SJCRH30 (cell line): ENCODE data around the gene CCDC61. TPM values are rescaled to one million over a fixed set of nuclear protein-coding genes. Genes with fewer than 3 reads are reported as not detected.

Source experiments
- DNase-seq, 2 experiments: peaks; one replicate each; pipeline ENCODE4 v3.0.0-alpha.2; 2015 to 2020
- H3K27ac ChIP-seq: fragments of 250-450 bp; sonication (Bioruptor Pico); 2 replicates; pipeline ENCODE4 v1.5.1; 2020; ENCODE audit warnings: mild to moderate bottlenecking, moderate library complexity
- H3K27me3 ChIP-seq: fragments of 250-450 bp; sonication (Bioruptor Pico); 2 replicates; pipeline ENCODE4 v1.5.1; 2020; ENCODE audit warnings: mild to moderate bottlenecking, moderate library complexity
- H3K36me3 ChIP-seq: fragments of 250-450 bp; sonication (Bioruptor Pico); 2 replicates; pipeline ENCODE4 v1.5.1; 2020; ENCODE audit warnings: mild to moderate bottlenecking, moderate library complexity
- H3K4me1 ChIP-seq: fragments of 250-450 bp; sonication (Bioruptor Pico); 2 replicates; pipeline ENCODE4 v1.5.1; 2020; ENCODE audit warnings: mild to moderate bottlenecking, moderate library complexity
- H3K4me3 ChIP-seq: fragments of 250-450 bp; sonication (Bioruptor Pico); 2 replicates; pipeline ENCODE4 v1.5.1; 2020; ENCODE audit warnings: mild to moderate bottlenecking, moderate library complexity
- H3K9me3 ChIP-seq: fragments of 250-450 bp; sonication (Bioruptor Pico); replicated peaks from 2 replicates; pipeline ENCODE4 v1.5.1; 2020; ENCODE audit warnings: mild to moderate bottlenecking, moderate library complexity
- total RNA-seq: library from RNA; depleted of rRNA; stranded (reverse); fragments of >200 nt; shearing (Covaris generic); gene quantifications from 2 replicates; pipeline ENCODE4 v1.2.3, GENCODE V29; 2014

Gene CCDC61
- total RNA-seq, 1 experiment from 2014 or later: 4.0 TPM

GRCh38 chr19:45995715-45996385 is 583 bp downstream of the CCDC61 start:
- Histone ChIP-seq H3K36me3 (no peaks in the 10 kb centered on the region), H3K4me1 (no peaks in the 10 kb centered on the region), H3K27me3 (no peaks in the 10 kb centered on the region), H3K9me3 (no peaks in the 10 kb centered on the region), H3K27ac (no peak overlapping the region), H3K4me3 (peak overlapping the region; percentile 85)
- no peak for DNase-seq

- no peak for DNase-seq
- Histone ChIP-seq H3K4me3 (no peak overlapping the region), H3K27me3 (no peaks in the 10 kb centered on the region), H3K4me1 (no peaks in the 10 kb centered on the region), H3K9me3 (no peaks in the 10 kb centered on the region), H3K27ac (no peak overlapping the region), H3K36me3 (no peaks in the 10 kb centered on the region)
Observed at GRCh38 chr19:45996933-45997332, 1.7 kb downstream of the CCDC61 start.

GRCh38 chr19:45998834-45999233 is 3.6 kb downstream of the CCDC61 start:
- H3K27ac ChIP-seq: no peak overlapping the region
- no peaks in the 10 kb centered on the region for H3K27me3 ChIP-seq
- no peak for DNase-seq
- no peak overlapping the region for H3K4me3 ChIP-seq
- H3K9me3 ChIP-seq: no peaks in the 10 kb centered on the region
- H3K36me3 ChIP-seq: no peaks in the 10 kb centered on the region
- H3K4me1 ChIP-seq: no peaks in the 10 kb centered on the region

- Histone ChIP-seq H3K9me3 (no peaks in the 10 kb centered on the region), H3K4me3 (no peak overlapping the region), H3K36me3 (no peaks in the 10 kb centered on the region), H3K27ac (no peak overlapping the region), H3K4me1 (no peaks in the 10 kb centered on the region), H3K27me3 (no peaks in the 10 kb centered on the region)
- no peak for DNase-seq
Observed at GRCh38 chr19:45999653-46000121, 4.4 kb downstream of the CCDC61 start.

- H3K4me1 ChIP-seq: no peaks in the 10 kb centered on the region
- DNase-seq: no peak
- no peaks in the 10 kb centered on the region for H3K9me3 ChIP-seq
- H3K27me3 ChIP-seq: no peaks in the 10 kb centered on the region
- no peaks in the 10 kb centered on the region for H3K36me3 ChIP-seq
- no peak overlapping the region for H3K27ac ChIP-seq
- no peak overlapping the region for H3K4me3 ChIP-seq
Observed at GRCh38 chr19:46000491-46001246, 5.4 kb downstream of the CCDC61 start.

GRCh38 chr19:46002678-46003275 is 7.5 kb downstream of the CCDC61 start:
- no peak overlapping the region for H3K27ac ChIP-seq
- no peaks in the 10 kb centered on the region for H3K27me3 ChIP-seq
- no peaks in the 10 kb centered on the region for H3K9me3 ChIP-seq
- no peaks in the 10 kb centered on the region for H3K36me3 ChIP-seq
- DNase-seq: no peak
- no peaks in the 10 kb centered on the region for H3K4me1 ChIP-seq
- H3K4me3 ChIP-seq: no peak overlapping the region

GRCh38 chr19:46006411-46006810 is 11.1 kb downstream of the CCDC61 start:
- Histone ChIP-seq H3K27me3 (no peaks in the 10 kb centered on the region), H3K27ac (no peak overlapping the region), H3K4me3 (no peak overlapping the region), H3K36me3 (no peaks in the 10 kb centered on the region), H3K4me1 (no peaks in the 10 kb centered on the region), H3K9me3 (no peaks in the 10 kb centered on the region)
- no peak for DNase-seq

- H3K4me3 ChIP-seq: no peak overlapping the region
- H3K27me3 ChIP-seq: no peaks in the 10 kb centered on the region
- H3K36me3 ChIP-seq: no peaks in the 10 kb centered on the region
- H3K4me1 ChIP-seq: no peaks in the 10 kb centered on the region
- H3K9me3 ChIP-seq: no peaks in the 10 kb centered on the region
- DNase-seq: peak; percentile 55 to 86
- H3K27ac ChIP-seq: no peak overlapping the region
Observed at GRCh38 chr19:46009530-46010510, 14.6 kb downstream of the CCDC61 start.

- H3K27ac ChIP-seq: no peak overlapping the region
- H3K4me1 ChIP-seq: no peaks in the 10 kb centered on the region
- no peak overlapping the region for H3K4me3 ChIP-seq
- DNase-seq: no peak
- no peaks in the 10 kb centered on the region for H3K9me3 ChIP-seq
- H3K27me3 ChIP-seq: no peaks in the 10 kb centered on the region
- no peaks in the 10 kb centered on the region for H3K36me3 ChIP-seq
Observed at GRCh38 chr19:46014534-46014933, 19.3 kb downstream of the CCDC61 start.

- Histone ChIP-seq H3K27me3 (no peaks in the 10 kb centered on the region), H3K4me1 (no peaks in the 10 kb centered on the region), H3K27ac (no peak overlapping the region), H3K36me3 (no peaks in the 10 kb centered on the region), H3K4me3 (no peak overlapping the region), H3K9me3 (no peaks in the 10 kb centered on the region)
- no peak for DNase-seq
Observed at GRCh38 chr19:46014941-46015686, 19.8 kb downstream of the CCDC61 start.

GRCh38 chr19:46015687-46016425 is 20.6 kb downstream of the CCDC61 start:
- Histone ChIP-seq H3K36me3 (no peaks in the 10 kb centered on the region), H3K4me3 (no peak overlapping the region), H3K9me3 (no peaks in the 10 kb centered on the region), H3K27ac (no peak overlapping the region), H3K4me1 (no peaks in the 10 kb centered on the region), H3K27me3 (no peaks in the 10 kb centered on the region)
- no peak for DNase-seq

GRCh38 chr19:46016426-46017094 is 21.3 kb downstream of the CCDC61 start:
- DNase-seq: peak; percentile 24 to 39
- Histone ChIP-seq H3K9me3 (no peaks in the 10 kb centered on the region), H3K4me3 (no peak overlapping the region), H3K27ac (no peak overlapping the region), H3K27me3 (no peaks in the 10 kb centered on the region), H3K4me1 (no peaks in the 10 kb centered on the region), H3K36me3 (no peaks in the 10 kb centered on the region)

GRCh38 chr19:46017095-46017429 is 21.8 kb downstream of the CCDC61 start:
- no peak for DNase-seq
- H3K4me3 ChIP-seq: no peak overlapping the region
- H3K27me3 ChIP-seq: no peaks in the 10 kb centered on the region
- no peak overlapping the region for H3K27ac ChIP-seq
- no peaks in the 10 kb centered on the region for H3K9me3 ChIP-seq
- H3K36me3 ChIP-seq: no peaks in the 10 kb centered on the region
- no peaks in the 10 kb centered on the region for H3K4me1 ChIP-seq
